Astrocyte (in vitro differentiated cells and primary cell): ENCODE measurements around the gene SIPA1. TPM values are rescaled to one million over a fixed set of nuclear protein-coding genes. Genes with fewer than 3 reads are reported as not detected.

Experiments used
- DNase-seq: peaks from one replicate; pipeline ENCODE4 v3.0.0-alpha.2; 2010; ENCODE audit warnings: low read depth
- FAIRE-seq: peaks from 2 replicates; lab custom pipeline; 2011; peaks lifted over from hg19 to GRCh38; lab: Jason Lieb, UNC
- H2AFZ ChIP-seq: 2 replicates; pipeline ENCODE4 v1.6.0; 2012; ENCODE audit warnings: low read depth, low read length, inconsistent platforms
- H3K27ac ChIP-seq: 2 replicates; pipeline ENCODE4 v1.5.1; 2011; ENCODE audit warnings: low read depth, low read length, inconsistent platforms
- H3K27me3 ChIP-seq: 2 replicates; pipeline ENCODE4 v1.6.0; 2011; ENCODE audit warnings: low read length, inconsistent platforms; ENCODE audit not compliant: insufficient read depth
- H3K36me3 ChIP-seq: 2 replicates; pipeline ENCODE4 v1.5.1; 2011; ENCODE audit warnings: low read length, inconsistent platforms; ENCODE audit not compliant: insufficient read depth
- H3K4me1 ChIP-seq: 2 replicates; pipeline ENCODE4 v1.5.1; 2011; ENCODE audit warnings: low read length, inconsistent platforms; ENCODE audit not compliant: insufficient read depth
- H3K4me2 ChIP-seq: 2 replicates; pipeline ENCODE4 v1.6.0; 2012; ENCODE audit warnings: low read length, inconsistent platforms
- H3K4me3 ChIP-seq: 2 replicates; pipeline ENCODE4 v1.5.1; 2011; ENCODE audit warnings: low read depth, mild to moderate bottlenecking, low read length, inconsistent platforms; ENCODE audit not compliant: insufficient read depth
- H3K79me2 ChIP-seq: 2 replicates; pipeline ENCODE4 v1.6.0; 2012; ENCODE audit warnings: mild to moderate bottlenecking, low read length, inconsistent platforms; ENCODE audit not compliant: insufficient read depth
- H3K9ac ChIP-seq: 2 replicates; pipeline ENCODE4 v1.6.0; 2012; ENCODE audit warnings: mild to moderate bottlenecking, low read length, inconsistent platforms
- H3K9me3 ChIP-seq: 2 replicates; pipeline ENCODE4 v1.5.1; 2012; ENCODE audit warnings: low read depth, mild to moderate bottlenecking, low read length, inconsistent platforms; ENCODE audit not compliant: insufficient read depth
- H4K20me1 ChIP-seq: 2 replicates; pipeline ENCODE4 v1.6.0; 2012; ENCODE audit warnings: low read length, inconsistent platforms; ENCODE audit not compliant: insufficient read depth
- H3K27ac Mint-ChIP-seq: one replicate; pipeline ENCODE4 v1.8.0; 2021; ENCODE audit warnings: mild to moderate bottlenecking, mixed read lengths; ENCODE audit not compliant: unreplicated experiment
- H3K27me3 Mint-ChIP-seq: one replicate; pipeline ENCODE4 v1.8.0; 2021; ENCODE audit warnings: low read depth, mixed read lengths; ENCODE audit not compliant: unreplicated experiment
- H3K36me3 Mint-ChIP-seq: one replicate; pipeline ENCODE4 v1.8.0; 2021; ENCODE audit warnings: low read depth, mixed read lengths; ENCODE audit not compliant: unreplicated experiment
- H3K4me1 Mint-ChIP-seq: one replicate; pipeline ENCODE4 v1.8.0; 2021; ENCODE audit warnings: low read depth, mixed read lengths; ENCODE audit not compliant: unreplicated experiment
- H3K4me3 Mint-ChIP-seq: one replicate; pipeline ENCODE4 v1.8.0; 2021; ENCODE audit warnings: mild to moderate bottlenecking, moderate library complexity, mixed read lengths; ENCODE audit not compliant: unreplicated experiment
- H3K9me3 Mint-ChIP-seq: one replicate; pipeline ENCODE4 v1.8.0; 2021; ENCODE audit warnings: mild to moderate bottlenecking, mixed read lengths; ENCODE audit not compliant: unreplicated experiment
- EZH2 ChIP-seq: IDR thresholded peaks from 2 replicates; pipeline ENCODE4 v1.6.1; 2012; ENCODE audit warnings: mild to moderate bottlenecking, low read length, inconsistent platforms; ENCODE audit not compliant: insufficient read depth
- total RNA-seq: library from RNA; stranded (reverse); gene quantifications from 2 replicates; pipeline ENCODE4 v1.2.1, GENCODE V29; 2021
- TF ChIP-seq, protein P1 (sequence below): IDR thresholded peaks from 2 replicates; pipeline ENCODE4 v1.5.1; 2011; ENCODE audit warnings: low read depth, mild to moderate bottlenecking, inconsistent platforms, low read length, moderate library complexity; ENCODE audit not compliant: insufficient read depth

Gene SIPA1
- total RNA-seq, 1 donor from 2014 or later: 26.7 TPM

DNA sequence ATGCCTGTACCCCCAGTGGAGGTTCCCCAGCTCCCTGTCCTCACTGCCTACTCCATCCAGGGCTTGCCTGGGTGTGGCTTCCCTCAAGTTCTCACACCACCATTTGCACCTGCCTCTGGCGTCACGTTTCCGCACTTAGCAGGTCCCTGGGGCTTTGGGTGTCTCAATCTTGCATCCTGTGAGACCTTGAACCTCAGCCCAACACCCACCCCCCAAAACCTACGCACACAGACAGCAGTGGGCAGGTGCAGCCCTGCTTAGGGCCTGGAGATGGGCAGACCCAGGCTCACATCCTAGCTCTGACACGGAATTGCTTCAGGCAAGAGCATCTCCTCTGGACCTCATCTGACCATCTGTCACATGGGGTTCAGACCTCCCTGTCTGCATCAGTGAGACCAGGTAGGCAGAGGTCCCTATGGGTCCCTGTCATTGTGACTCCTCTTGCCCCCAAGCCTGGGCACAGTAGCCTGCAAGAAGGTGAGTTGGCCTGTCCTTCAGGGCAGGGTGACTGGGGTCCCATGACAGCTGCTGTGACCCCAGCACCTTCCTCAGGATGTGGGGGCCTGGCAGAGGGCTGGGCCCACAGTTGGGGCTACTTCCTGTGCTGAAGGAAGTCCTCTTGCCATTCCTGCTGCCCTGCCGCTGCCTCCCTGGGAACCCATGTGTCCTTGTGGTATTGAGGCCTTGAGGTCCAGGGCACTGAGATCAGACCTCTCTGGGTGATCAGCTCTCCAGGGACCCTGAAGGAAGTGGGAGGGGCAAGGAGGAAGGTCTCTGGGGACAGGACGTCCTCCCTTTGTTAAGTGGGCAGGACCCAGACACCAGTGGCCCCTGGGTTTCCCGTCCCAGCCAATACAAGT lies 2.0 kb downstream of the SIPA1 start:
- FAIRE-seq: no peak
- H4K20me1 ChIP-seq: peaks cover 32% of the 10 kb centered on the region
- peaks cover 21% of the 10 kb centered on the region for H3K79me2 ChIP-seq
- no peak overlapping the region for H3K9ac ChIP-seq
- peaks cover 30% of the 10 kb centered on the region for H3K4me1 ChIP-seq
- TF ChIP-seq, protein P1, sequence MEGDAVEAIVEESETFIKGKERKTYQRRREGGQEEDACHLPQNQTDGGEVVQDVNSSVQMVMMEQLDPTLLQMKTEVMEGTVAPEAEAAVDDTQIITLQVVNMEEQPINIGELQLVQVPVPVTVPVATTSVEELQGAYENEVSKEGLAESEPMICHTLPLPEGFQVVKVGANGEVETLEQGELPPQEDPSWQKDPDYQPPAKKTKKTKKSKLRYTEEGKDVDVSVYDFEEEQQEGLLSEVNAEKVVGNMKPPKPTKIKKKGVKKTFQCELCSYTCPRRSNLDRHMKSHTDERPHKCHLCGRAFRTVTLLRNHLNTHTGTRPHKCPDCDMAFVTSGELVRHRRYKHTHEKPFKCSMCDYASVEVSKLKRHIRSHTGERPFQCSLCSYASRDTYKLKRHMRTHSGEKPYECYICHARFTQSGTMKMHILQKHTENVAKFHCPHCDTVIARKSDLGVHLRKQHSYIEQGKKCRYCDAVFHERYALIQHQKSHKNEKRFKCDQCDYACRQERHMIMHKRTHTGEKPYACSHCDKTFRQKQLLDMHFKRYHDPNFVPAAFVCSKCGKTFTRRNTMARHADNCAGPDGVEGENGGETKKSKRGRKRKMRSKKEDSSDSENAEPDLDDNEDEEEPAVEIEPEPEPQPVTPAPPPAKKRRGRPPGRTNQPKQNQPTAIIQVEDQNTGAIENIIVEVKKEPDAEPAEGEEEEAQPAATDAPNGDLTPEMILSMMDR: no peak
- TF ChIP-seq EZH2: no peak
- no peak overlapping the region for H3K27ac Mint-ChIP-seq
- H2AFZ ChIP-seq: no peak overlapping the region
- peaks cover 9% of the 10 kb centered on the region for H3K36me3 Mint-ChIP-seq
- H3K36me3 ChIP-seq: peaks cover 13% of the 10 kb centered on the region
- DNase-seq: no peak
- peak overlapping the region; percentile 34 for H3K4me3 Mint-ChIP-seq
- H3K4me2 ChIP-seq: no peak overlapping the region
- peaks cover 16% of the 10 kb centered on the region for H3K4me1 Mint-ChIP-seq
- H3K9me3 Mint-ChIP-seq: no peaks in the 10 kb centered on the region
- H3K4me3 ChIP-seq: no peak overlapping the region
- no peaks in the 10 kb centered on the region for H3K9me3 ChIP-seq
- H3K27me3 ChIP-seq: no peaks in the 10 kb centered on the region
- no peaks in the 10 kb centered on the region for H3K27me3 Mint-ChIP-seq
- no peak overlapping the region for H3K27ac ChIP-seq

DNA sequence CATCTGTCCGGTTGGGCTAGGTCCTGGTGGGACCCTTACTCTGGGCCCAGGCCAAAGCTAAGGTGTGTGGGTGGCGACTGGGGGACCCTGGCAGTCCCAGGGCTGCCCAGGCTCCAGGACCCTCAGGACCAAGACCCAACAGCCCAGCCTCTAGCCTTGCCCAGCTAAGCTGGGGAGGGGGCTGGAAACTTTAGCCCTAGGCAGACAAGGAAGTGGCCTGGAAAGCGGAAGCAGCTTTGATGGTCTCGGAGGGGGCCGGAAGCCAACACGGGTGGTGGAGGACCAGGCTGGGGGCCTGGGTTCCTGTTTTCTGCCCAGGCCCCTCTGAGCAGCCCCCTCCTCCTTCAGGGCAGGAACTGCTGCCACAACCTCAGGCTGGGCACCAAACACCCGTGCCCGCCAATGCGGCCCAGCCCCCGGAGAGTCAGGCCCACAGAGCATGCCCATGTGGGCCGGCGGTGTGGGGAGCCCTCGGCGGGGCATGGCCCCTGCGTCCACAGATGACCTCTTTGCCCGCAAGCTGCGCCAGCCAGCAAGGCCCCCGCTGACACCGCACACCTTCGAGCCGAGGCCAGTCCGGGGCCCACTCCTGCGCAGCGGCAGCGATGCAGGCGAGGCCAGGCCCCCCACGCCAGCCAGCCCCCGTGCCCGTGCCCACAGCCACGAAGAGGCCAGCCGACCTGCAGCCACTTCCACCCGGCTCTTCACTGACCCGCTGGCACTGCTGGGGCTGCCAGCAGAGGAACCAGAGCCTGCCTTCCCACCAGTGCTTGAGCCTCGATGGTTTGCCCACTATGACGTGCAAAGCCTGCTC lies 2.8 kb downstream of the SIPA1 start:
- H3K4me1 Mint-ChIP-seq: peaks cover 19% of the 10 kb centered on the region
- H3K9me3 ChIP-seq: no peaks in the 10 kb centered on the region
- H3K36me3 ChIP-seq: peaks cover 9% of the 10 kb centered on the region
- H3K79me2 ChIP-seq: peaks cover 21% of the 10 kb centered on the region
- H3K27me3 Mint-ChIP-seq: no peaks in the 10 kb centered on the region
- peaks cover 12% of the 10 kb centered on the region for H3K36me3 Mint-ChIP-seq
- no peak overlapping the region for H3K4me3 ChIP-seq
- no peak for FAIRE-seq
- H3K27ac Mint-ChIP-seq: no peak overlapping the region
- H2AFZ ChIP-seq: no peak overlapping the region
- H4K20me1 ChIP-seq: peaks cover 30% of the 10 kb centered on the region
- H3K9me3 Mint-ChIP-seq: peaks cover 3% of the 10 kb centered on the region
- no peak overlapping the region for H3K27ac ChIP-seq
- no peak overlapping the region for H3K4me3 Mint-ChIP-seq
- H3K4me2 ChIP-seq: no peak overlapping the region
- H3K27me3 ChIP-seq: no peaks in the 10 kb centered on the region
- no peak for DNase-seq
- no peak overlapping the region for H3K9ac ChIP-seq
- H3K4me1 ChIP-seq: peaks cover 30% of the 10 kb centered on the region
- TF ChIP-seq, protein P1: no peak
- TF ChIP-seq EZH2: no peak
